Measurements from ENCODE around the gene MOG. TPM values are rescaled to one million over a fixed set of nuclear protein-coding genes. Genes with fewer than 3 reads are reported as not detected.

Gene MOG
- total RNA-seq, 1 donor from 2014 or later, result not detected

- Mint-ChIP-seq H3K4me3 (ENCODE audit: unreplicated experiment) (peak overlapping the region; percentile 90), H3K9me3 (ENCODE audit: unreplicated experiment) (no peaks in the 10 kb centered on the region), H3K27ac (ENCODE audit: unreplicated experiment) (no peak overlapping the region), H3K27me3 (ENCODE audit: unreplicated experiment) (peaks cover 6% of the 10 kb centered on the region), H3K4me1 (ENCODE audit: unreplicated experiment) (peaks cover 42% of the 10 kb centered on the region), H3K36me3 (ENCODE audit: low read depth, unreplicated experiment) (peaks cover 10% of the 10 kb centered on the region)
- TF ChIP-seq, protein P1, sequence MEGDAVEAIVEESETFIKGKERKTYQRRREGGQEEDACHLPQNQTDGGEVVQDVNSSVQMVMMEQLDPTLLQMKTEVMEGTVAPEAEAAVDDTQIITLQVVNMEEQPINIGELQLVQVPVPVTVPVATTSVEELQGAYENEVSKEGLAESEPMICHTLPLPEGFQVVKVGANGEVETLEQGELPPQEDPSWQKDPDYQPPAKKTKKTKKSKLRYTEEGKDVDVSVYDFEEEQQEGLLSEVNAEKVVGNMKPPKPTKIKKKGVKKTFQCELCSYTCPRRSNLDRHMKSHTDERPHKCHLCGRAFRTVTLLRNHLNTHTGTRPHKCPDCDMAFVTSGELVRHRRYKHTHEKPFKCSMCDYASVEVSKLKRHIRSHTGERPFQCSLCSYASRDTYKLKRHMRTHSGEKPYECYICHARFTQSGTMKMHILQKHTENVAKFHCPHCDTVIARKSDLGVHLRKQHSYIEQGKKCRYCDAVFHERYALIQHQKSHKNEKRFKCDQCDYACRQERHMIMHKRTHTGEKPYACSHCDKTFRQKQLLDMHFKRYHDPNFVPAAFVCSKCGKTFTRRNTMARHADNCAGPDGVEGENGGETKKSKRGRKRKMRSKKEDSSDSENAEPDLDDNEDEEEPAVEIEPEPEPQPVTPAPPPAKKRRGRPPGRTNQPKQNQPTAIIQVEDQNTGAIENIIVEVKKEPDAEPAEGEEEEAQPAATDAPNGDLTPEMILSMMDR (IDR thresholded peaks at IDR 0.05; ENCODE audit: unreplicated experiment), result no peak
- DNase-seq (ENCODE audit: low spot score), result no peak
Observed at GRCh38 chr6:29633534-29633905, 23.4 kb upstream of the MOG start.

DNA sequence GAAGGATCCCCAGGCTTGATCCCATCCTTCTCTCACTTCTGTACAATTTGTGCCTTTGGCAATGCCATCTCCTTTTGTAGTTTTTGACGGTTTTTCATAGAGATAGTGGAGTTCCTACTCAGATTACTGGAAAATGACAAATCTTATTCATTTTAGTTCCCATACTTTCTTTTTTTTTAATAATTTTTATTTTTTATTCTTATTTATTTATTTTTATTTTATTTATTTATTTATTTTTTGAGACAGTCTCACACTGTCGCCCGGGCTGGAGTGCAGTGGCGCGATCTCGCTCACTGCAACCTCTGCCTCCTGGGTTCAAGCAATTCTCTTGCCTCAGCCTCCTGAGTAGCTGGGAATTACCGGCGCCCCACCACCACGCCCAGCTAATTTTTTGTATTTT lies 19.6 kb upstream of the MOG start:
- Mint-ChIP-seq H3K4me3 (ENCODE audit: unreplicated experiment) (no peak overlapping the region), H3K27ac (ENCODE audit: unreplicated experiment) (no peak overlapping the region), H3K9me3 (ENCODE audit: unreplicated experiment) (no peaks in the 10 kb centered on the region), H3K27me3 (ENCODE audit: unreplicated experiment) (no peaks in the 10 kb centered on the region), H3K4me1 (ENCODE audit: unreplicated experiment) (peaks cover 14% of the 10 kb centered on the region), H3K36me3 (ENCODE audit: low read depth, unreplicated experiment) (no peaks in the 10 kb centered on the region)
- TF ChIP-seq, protein P1 (IDR thresholded peaks at IDR 0.05; ENCODE audit: unreplicated experiment), result no peak
- DNase-seq (ENCODE audit: low spot score), result no peak

- DNase-seq (ENCODE audit: low spot score), result no peak
- TF ChIP-seq, protein P1 (IDR thresholded peaks at IDR 0.05; ENCODE audit: unreplicated experiment), result no peak
- Mint-ChIP-seq H3K4me1 (ENCODE audit: unreplicated experiment) (peaks cover 5% of the 10 kb centered on the region), H3K27me3 (ENCODE audit: unreplicated experiment) (no peaks in the 10 kb centered on the region), H3K27ac (ENCODE audit: unreplicated experiment) (no peak overlapping the region), H3K4me3 (ENCODE audit: unreplicated experiment) (no peak overlapping the region), H3K36me3 (ENCODE audit: low read depth, unreplicated experiment) (no peaks in the 10 kb centered on the region), H3K9me3 (ENCODE audit: unreplicated experiment) (no peaks in the 10 kb centered on the region)
Observed at GRCh38 chr6:29641430-29642148, 15.3 kb upstream of the MOG start.

DNA sequence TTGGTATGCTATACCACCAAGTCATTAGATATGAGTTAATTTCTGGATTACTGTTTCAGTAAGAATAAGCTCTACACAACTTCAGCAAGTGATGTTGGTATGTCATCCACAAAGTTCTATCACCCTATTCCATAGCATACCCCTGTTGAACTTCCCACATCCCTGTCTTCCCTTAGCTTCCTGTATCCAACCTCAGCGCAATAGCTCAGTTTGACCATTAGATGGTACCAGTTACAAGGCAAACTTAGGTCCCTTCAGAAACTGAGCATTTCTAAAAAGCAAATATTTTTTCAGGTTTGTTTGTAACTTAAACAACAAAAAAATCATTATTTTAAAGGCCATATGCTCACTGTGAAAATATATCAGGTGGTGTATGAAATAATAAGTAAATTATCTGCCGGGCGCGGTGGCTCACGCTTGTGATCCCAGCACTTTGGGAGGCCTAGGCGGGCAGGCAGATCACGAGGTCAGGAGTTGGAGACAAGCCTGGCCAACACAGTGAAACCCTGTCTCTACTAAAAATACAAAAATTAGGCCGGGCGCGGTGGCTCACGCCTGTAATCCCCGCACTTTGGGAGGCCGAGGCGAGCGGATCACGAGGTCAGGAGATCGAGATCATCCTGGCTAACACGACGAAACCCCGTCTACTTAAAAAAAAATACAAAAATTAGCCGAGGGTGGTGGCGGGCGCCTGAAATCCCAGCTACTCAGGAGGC lies 8.8 kb upstream of the MOG start:
- Mint-ChIP-seq H3K9me3 (ENCODE audit: unreplicated experiment) (no peaks in the 10 kb centered on the region), H3K27me3 (ENCODE audit: unreplicated experiment) (peaks cover 1% of the 10 kb centered on the region), H3K27ac (ENCODE audit: unreplicated experiment) (no peak overlapping the region), H3K36me3 (ENCODE audit: low read depth, unreplicated experiment) (no peaks in the 10 kb centered on the region), H3K4me3 (ENCODE audit: unreplicated experiment) (no peak overlapping the region), H3K4me1 (ENCODE audit: unreplicated experiment) (peaks cover 3% of the 10 kb centered on the region)
- DNase-seq (ENCODE audit: low spot score), result no peak
- TF ChIP-seq, protein P1 (IDR thresholded peaks at IDR 0.05; ENCODE audit: unreplicated experiment), result no peak

Data from endothelial cell (in vitro differentiated cells).